GM12872 (cell line): Measurements from ENCODE around the gene NNT.

Source experiments
- TF ChIP-seq, protein P1 (sequence below): IDR thresholded peaks from 3 replicates; pipeline ENCODE4 v1.5.1; 2011; ENCODE audit warnings: low read depth, mild to moderate bottlenecking, low read length, moderate library complexity; ENCODE audit not compliant: insufficient read depth

The NNT gene

DNA sequence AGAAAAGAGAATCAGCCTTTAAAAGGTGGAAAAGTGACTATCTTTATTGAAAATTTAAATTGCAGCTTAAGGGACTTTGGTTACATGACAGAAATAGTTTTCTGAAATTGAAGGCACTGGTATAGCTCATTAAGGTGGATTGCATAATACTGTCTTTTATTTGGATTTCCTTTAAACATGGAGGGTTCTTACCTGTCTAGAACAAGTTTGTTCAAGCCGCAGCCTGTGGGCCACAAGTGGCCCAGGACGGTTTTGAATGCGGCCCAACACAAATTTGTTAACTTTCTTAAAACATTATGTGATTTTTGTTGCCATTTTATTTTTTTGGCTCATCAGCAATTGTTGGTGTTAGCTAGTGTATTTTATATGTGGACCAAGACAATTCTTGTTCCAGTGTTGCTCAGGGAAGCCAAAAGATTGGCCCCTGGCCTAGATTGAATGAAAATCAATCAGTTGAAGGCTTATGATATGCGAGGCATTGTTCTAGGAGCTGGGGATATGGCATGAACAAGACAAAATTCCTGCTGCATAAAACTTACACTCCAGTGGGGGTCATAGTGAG, 18.0 kb downstream of the NNT start:
- TF ChIP-seq, protein P1, sequence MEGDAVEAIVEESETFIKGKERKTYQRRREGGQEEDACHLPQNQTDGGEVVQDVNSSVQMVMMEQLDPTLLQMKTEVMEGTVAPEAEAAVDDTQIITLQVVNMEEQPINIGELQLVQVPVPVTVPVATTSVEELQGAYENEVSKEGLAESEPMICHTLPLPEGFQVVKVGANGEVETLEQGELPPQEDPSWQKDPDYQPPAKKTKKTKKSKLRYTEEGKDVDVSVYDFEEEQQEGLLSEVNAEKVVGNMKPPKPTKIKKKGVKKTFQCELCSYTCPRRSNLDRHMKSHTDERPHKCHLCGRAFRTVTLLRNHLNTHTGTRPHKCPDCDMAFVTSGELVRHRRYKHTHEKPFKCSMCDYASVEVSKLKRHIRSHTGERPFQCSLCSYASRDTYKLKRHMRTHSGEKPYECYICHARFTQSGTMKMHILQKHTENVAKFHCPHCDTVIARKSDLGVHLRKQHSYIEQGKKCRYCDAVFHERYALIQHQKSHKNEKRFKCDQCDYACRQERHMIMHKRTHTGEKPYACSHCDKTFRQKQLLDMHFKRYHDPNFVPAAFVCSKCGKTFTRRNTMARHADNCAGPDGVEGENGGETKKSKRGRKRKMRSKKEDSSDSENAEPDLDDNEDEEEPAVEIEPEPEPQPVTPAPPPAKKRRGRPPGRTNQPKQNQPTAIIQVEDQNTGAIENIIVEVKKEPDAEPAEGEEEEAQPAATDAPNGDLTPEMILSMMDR, result no peak

DNA sequence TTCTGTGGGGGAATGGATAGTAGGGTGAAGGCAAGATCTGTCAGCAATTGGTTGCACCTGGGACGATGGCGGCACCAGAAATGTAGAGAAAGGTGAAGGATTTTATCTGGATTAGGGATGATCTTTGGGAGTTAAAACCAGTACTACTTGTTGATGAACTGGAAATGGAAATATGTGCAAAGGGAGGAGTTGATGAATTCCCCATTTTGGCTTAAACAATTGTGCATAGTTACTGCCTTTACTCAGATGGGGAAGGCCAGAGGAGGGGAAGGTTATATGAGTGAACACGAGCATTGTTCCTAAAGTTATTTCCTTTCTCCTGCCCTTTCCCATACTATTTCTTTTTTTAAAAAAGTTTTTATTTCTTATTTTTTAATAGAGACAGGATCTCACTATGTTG, 19.1 kb downstream of the NNT start:
- TF ChIP-seq, protein P1, result no peak

DNA sequence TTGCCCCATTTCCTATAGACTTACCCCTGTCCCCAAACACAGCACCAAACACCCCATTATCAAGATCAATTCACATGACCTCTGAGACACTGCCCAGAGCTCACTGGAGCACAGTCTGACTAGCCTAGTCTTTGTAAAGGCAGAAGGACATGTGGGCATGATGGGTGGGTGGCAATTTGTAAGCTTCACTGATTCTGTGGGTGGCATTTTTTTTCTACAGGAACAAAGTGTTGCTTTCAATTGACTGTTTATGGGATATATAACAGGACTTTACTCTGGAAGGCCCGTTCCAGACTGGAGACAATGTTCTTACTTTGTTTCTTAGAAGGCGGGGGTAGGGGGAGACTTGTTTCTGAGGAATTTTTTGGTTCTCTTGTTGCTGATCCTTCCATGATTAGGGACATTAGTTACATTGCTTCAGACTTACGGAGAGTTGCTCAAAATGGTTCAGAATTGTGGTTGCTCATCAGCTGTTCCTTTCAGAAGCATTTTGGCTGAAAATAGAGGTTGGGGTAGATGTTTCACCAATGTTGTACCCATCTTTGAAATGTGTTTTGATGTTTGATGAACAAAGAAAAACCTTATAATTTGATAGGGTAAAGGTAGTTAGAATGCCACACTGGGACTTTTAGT, 20.2 kb downstream of the NNT start:
- TF ChIP-seq, protein P1, result no peak

DNA sequence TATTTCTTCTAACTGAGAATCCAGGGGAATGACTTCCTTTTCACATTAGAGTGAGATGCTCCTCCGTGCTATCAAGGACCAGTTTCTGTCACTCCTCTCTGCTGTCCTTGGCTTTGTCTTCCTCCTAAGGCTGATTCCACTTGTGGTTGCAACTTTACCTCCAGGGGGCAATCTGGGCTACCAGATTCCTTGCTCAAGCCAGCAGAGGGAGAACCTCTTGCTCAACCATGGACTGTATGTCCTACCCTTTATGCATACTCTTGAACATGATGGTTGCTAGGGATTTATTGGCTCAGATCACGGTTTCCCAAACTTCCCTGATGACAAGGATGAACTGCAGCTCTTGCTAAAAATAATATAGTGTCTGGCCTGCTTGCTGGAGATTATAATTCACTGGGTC, 24.0 kb downstream of the NNT start:
- TF ChIP-seq, protein P1, result peak; percentile 45

DNA sequence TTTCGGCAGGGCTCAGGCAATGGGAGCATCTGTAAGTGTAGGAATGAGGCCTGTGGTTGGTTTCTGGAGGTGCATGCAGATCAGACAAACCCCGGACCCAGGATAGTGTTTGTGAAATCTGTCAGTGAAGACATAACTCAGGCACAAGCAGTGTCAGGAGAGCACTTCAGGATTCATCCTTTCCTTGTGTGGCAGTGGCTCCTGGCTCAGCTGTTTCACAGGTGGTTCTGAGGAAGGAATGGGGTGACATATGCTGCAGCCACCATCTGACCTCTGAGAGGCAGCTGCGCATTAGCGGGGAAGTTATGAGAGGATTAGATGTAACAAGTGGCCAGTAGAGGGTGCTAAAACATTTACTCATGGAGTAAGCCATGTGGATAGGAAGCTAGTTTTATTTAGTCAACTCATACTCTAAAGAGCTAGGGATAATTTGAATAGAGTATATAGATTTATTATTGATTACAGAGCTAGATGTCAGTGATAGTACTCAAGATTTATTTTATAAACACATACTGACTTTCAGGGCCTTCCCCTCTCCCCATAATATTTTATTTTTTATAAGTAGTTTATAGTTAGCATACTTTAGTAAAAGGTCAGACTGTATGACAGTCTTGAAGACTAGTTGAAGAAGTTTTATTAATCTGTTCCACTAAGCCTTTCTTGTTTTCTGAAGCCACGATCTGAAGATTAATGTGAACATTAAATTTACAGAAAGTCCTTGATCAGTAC, 28.4 kb downstream of the NNT start:
- TF ChIP-seq, protein P1, result peak; percentile 61

DNA sequence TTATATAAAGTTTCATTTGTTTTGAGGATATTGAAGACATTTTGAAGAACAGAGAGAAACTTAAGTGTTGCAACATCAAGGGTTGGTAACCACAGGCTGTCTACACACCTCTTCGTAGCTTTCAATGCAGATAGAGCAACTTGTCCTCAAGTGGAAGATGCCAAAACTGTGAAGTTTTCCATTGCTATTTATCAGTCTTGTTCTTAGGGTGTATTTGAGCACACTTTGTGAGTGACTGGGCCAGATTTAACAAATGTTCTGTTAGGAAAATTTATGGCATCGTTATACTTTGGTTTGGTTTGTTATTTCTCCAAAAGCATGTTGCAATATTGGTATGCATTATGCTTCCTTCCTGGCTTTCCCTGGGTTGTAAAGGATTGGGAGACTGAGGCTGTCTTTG, 31.6 kb downstream of the NNT start:
- TF ChIP-seq, protein P1, result no peak

DNA sequence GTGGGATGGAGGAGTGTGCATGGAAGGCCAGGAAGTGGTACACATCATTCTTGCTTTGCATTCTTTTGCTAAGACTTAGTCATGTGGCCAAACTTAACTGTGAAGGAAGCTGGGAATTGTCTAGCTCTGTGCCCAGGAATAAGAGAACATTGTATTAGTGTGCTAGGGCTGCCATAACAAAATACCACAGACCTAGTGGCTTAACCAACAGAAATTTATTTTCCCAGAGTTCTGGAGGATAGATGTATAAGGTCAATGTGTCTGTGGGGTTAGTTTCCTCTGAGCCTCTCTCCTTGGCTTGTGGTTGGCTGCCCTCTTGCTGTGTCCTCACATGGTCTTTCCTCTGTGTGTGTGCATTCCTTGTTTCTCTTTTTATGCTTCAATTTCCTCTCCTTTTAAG, 32.4 kb downstream of the NNT start:
- TF ChIP-seq, protein P1, result no peak
